ENCODE results near the gene NOXA1. TPM values are rescaled to one million over a fixed set of nuclear protein-coding genes. Genes with fewer than 3 reads are reported as not detected.

The NOXA1 gene, protein sequence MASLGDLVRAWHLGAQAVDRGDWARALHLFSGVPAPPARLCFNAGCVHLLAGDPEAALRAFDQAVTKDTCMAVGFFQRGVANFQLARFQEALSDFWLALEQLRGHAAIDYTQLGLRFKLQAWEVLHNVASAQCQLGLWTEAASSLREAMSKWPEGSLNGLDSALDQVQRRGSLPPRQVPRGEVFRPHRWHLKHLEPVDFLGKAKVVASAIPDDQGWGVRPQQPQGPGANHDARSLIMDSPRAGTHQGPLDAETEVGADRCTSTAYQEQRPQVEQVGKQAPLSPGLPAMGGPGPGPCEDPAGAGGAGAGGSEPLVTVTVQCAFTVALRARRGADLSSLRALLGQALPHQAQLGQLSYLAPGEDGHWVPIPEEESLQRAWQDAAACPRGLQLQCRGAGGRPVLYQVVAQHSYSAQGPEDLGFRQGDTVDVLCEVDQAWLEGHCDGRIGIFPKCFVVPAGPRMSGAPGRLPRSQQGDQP
- 0.79 to 1.8 TPM (median 1.7 TPM) in 5 replicates for total RNA-seq (2022; extraction: Qiagen RNA extraction)

GRCh38 chr9:137422604-137423513 lies at the start of gene NOXA1, which contains the start of gene EXD3:
Gene NOXA1 (plus strand): TSS chr9:137423393. CDS start chr9:137423530, 137 bp downstream.
Gene EXD3 (minus strand): TSS chr9:137423162. CDS start chr9:137395357, 27,805 bp downstream.

DNA sequence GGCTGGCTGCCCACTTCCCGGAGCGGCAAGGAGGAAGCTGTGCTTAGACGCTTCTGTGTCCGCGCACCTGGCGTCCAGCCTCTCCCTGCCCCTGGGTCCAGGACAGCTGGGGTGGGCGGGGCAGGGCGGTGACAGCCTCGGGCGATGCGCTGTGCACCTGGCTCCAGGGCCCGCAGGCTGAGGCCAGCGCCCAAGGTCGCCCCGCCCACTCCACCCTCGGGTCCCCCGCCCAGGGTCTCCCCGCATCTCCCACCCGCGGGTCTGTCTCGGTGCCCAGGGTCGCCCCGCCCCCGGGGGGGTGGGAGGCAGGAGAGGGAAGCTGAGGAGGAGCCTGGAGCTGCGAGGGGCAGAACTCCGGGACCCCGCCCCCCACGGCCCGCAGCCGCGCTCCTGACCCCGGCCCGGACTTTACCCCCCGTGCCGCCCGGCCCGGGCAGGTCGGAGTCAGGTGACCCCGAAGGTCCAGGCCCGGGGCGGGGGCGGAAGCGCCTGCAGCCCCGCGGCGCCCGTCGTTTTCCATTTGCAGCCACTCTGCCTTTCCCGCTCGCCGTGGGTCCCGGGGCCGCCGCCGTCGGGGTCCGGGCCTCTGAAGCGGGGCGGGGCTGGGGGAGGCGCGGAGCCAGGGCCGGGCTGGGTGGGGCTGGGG lies 18.2 kb downstream of the NOXA1 start, which contains the start of gene ENTPD8:
Gene ENTPD8 (minus strand): TSS at position 69 of the 646 bp plus-strand sequence. CDS start 3,072 bp downstream, outside the sequence.

DNA sequence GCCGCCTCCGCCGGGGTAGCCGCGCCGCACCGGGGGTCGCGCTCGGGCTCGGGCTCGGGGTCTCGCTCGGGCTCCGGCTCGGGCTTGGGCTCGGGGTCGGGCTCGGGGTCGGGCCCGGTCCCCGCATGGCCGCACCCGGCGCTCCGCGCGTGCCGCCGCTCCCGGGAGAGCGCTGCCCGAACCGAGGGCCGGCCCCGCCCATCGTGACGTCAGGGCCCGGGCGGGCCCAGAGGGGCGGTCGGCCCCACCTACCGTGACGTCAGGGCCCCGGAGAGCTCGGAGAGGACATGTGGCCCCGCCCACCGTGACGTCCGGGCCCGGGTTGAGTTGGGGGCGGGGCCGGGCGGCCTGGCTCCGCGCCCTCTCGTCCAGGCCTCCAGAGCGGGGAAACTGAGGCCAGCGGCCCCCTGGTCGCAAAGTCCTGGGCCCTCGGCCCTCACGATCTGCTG lies 36.0 kb downstream of the NOXA1 start, which contains the start of gene NSMF:
Gene NSMF (minus strand): TSS at position 183 of the 449 bp plus-strand sequence. CDS start 232 bp downstream, outside the sequence.

Other genes with a start within 250 kb of the NOXA1 start
- gene ANAPC2, start 234.8 kb upstream of the NOXA1 start, total RNA-seq (2022; extraction: Qiagen RNA extraction): 26.9 to 35.9 TPM (median 31.9 TPM) in 5 replicates
- 92.8 to 153 TPM (median 142 TPM) in 5 replicates for gene SSNA1, start 234.7 kb upstream of the NOXA1 start, total RNA-seq (2022; extraction: Qiagen RNA extraction)
- gene TPRN, start 222.7 kb upstream of the NOXA1 start, total RNA-seq (2022; extraction: Qiagen RNA extraction): 9.2 to 11.6 TPM (median 10.2 TPM) in 5 replicates
- 35.3 to 45.9 TPM (median 45.0 TPM) in 5 replicates for gene TMEM203, start 217.7 kb upstream of the NOXA1 start, total RNA-seq (2022; extraction: Qiagen RNA extraction)
- gene NDOR1, start 217.7 kb upstream of the NOXA1 start, total RNA-seq (2022; extraction: Qiagen RNA extraction): 14.8 to 16.5 TPM (median 15.2 TPM) in 5 replicates
- gene RNF208, start 201.2 kb upstream of the NOXA1 start, total RNA-seq (2022; extraction: Qiagen RNA extraction): 1.2 to 1.9 TPM (median 1.7 TPM) in 5 replicates
- gene CYSRT1, start 198.2 kb upstream of the NOXA1 start, total RNA-seq (2022; extraction: Qiagen RNA extraction): 3.0 to 5.5 TPM (median 4.2 TPM) in 5 replicates
- gene RNF224, start 195.9 kb upstream of the NOXA1 start, total RNA-seq (2022; extraction: Qiagen RNA extraction): 0.07 to 0.24 TPM (median 0.14 TPM) in 5 replicates
- 0.05 to 0.16 TPM (median 0.07 TPM) in 4 of 5 replicates, not detected in the other for gene SLC34A3, start 192.5 kb upstream of the NOXA1 start, total RNA-seq (2022; extraction: Qiagen RNA extraction)
- 681 to 782 TPM (median 752 TPM) in 5 replicates for gene TUBB4B, start 182.1 kb upstream of the NOXA1 start, total RNA-seq (2022; extraction: Qiagen RNA extraction)
- not detected in 5 replicates for gene STPG3, start 172.1 kb upstream of the NOXA1 start, total RNA-seq (2022; extraction: Qiagen RNA extraction)
- 52.4 to 60.5 TPM (median 56.8 TPM) in 5 replicates for gene NELFB, start 168.1 kb upstream of the NOXA1 start, total RNA-seq (2022; extraction: Qiagen RNA extraction)
- 19.9 to 27.5 TPM (median 25.0 TPM) in 5 replicates for gene TOR4A, start 145.7 kb upstream of the NOXA1 start, total RNA-seq (2022; extraction: Qiagen RNA extraction)
- gene NRARP, start 121.1 kb upstream of the NOXA1 start, total RNA-seq (2022; extraction: Qiagen RNA extraction): 2.5 to 5.1 TPM (median 3.9 TPM) in 5 replicates
- gene EXD3, start 231 bp upstream of the NOXA1 start, total RNA-seq (2022; extraction: Qiagen RNA extraction): 4.4 to 6.8 TPM (median 6.5 TPM) in 5 replicates
- 0.09 to 0.24 TPM (median 0.14 TPM) in 5 replicates for gene ENTPD8, start 18.0 kb downstream of the NOXA1 start, total RNA-seq (2022; extraction: Qiagen RNA extraction)
- 33.9 to 42.1 TPM (median 40.2 TPM) in 5 replicates for gene NSMF, start 35.9 kb downstream of the NOXA1 start, total RNA-seq (2022; extraction: Qiagen RNA extraction)
- gene PNPLA7, start 127.0 kb downstream of the NOXA1 start, total RNA-seq (2022; extraction: Qiagen RNA extraction): 0.54 to 0.80 TPM (median 0.71 TPM) in 5 replicates
- gene MRPL41, start 128.5 kb downstream of the NOXA1 start, total RNA-seq (2022; extraction: Qiagen RNA extraction): 39.3 to 97.7 TPM (median 86.3 TPM) in 5 replicates
- gene DPH7, start 155.5 kb downstream of the NOXA1 start, total RNA-seq (2022; extraction: Qiagen RNA extraction): 28.0 to 30.3 TPM (median 29.0 TPM) in 5 replicates
- 43.0 to 64.5 TPM (median 56.9 TPM) in 5 replicates for gene ZMYND19, start 167.1 kb downstream of the NOXA1 start, total RNA-seq (2022; extraction: Qiagen RNA extraction)
- gene ARRDC1, start 182.3 kb downstream of the NOXA1 start, total RNA-seq (2022; extraction: Qiagen RNA extraction): 54.2 to 66.1 TPM (median 61.1 TPM) in 5 replicates
- gene EHMT1, start 195.6 kb downstream of the NOXA1 start, total RNA-seq (2022; extraction: Qiagen RNA extraction): 37.8 to 50.0 TPM (median 44.5 TPM) in 5 replicates